Karpas-422 (cell line): ENCODE results near the gene CPN1. TPM values are rescaled to one million over a fixed set of nuclear protein-coding genes. Genes with fewer than 3 reads are reported as not detected.

ENCODE experiments used
- DNase-seq: peaks from one replicate; pipeline ENCODE4 v3.0.0-alpha.2; 2015
- H2AFZ ChIP-seq: fragments of 200-600 bp; sonication (generic); 2 replicates; pipeline ENCODE4 v1.6.1; 2014; ENCODE audit warnings: antibody characterized with exemption, low read length, mixed read lengths
- H3K27ac ChIP-seq: fragments of 200-600 bp; sonication (generic); 2 replicates; pipeline ENCODE4 v1.5.1; 2014; ENCODE audit warnings: mild to moderate bottlenecking, low read length, moderate library complexity
- H3K27me3 ChIP-seq: fragments of 200-600 bp; sonication (generic); 2 replicates; pipeline ENCODE4 v1.6.1; 2014; ENCODE audit warnings: low read length, mixed read lengths
- H3K36me3 ChIP-seq: fragments of 200-600 bp; sonication (generic); 2 replicates; pipeline ENCODE4 v1.6.1; 2014; ENCODE audit warnings: low read length, mixed read lengths; ENCODE audit not compliant: insufficient read depth
- H3K4me1 ChIP-seq: fragments of 200-600 bp; sonication (generic); 2 replicates; pipeline ENCODE4 v1.6.1; 2014; ENCODE audit warnings: mild to moderate bottlenecking, low read length, mixed read lengths
- H3K4me2 ChIP-seq: fragments of 200-600 bp; sonication (generic); 2 replicates; pipeline ENCODE4 v1.6.1; 2014; ENCODE audit warnings: low read length, low read depth, mild to moderate bottlenecking; ENCODE audit not compliant: poor library complexity, severe bottlenecking
- H3K4me3 ChIP-seq: fragments of 200-600 bp; sonication (generic); 2 replicates; pipeline ENCODE4 v1.5.1; 2014; ENCODE audit warnings: mild to moderate bottlenecking, antibody characterized with exemption, low read length, mixed read lengths
- H3K79me2 ChIP-seq: fragments of 200-600 bp; sonication (generic); 2 replicates; pipeline ENCODE4 v1.6.1; 2014; ENCODE audit warnings: mild to moderate bottlenecking, low read length, mixed read lengths
- H3K9ac ChIP-seq: fragments of 200-600 bp; sonication (generic); 2 replicates; pipeline ENCODE4 v1.6.0; 2014; ENCODE audit warnings: low read length
- H3K9me2 ChIP-seq: fragments of 200-600 bp; sonication (generic), shearing (Covaris generic); replicated peaks from 2 replicates; pipeline ENCODE4 v1.6.0; 2014; ENCODE audit warnings: mild to moderate bottlenecking, low read length, moderate library complexity; ENCODE audit not compliant: insufficient read depth
- H3K9me3 ChIP-seq: fragments of 300-700, 200-600 bp; sonication (generic); 2 replicates; pipeline ENCODE4 v1.6.1; 2014; ENCODE audit warnings: low read length, mixed read lengths
- H4K20me1 ChIP-seq: fragments of 200-600 bp; sonication (generic); 2 replicates; pipeline ENCODE4 v1.6.1; 2014; ENCODE audit warnings: mild to moderate bottlenecking, antibody characterized with exemption, low read length, low read depth; ENCODE audit not compliant: insufficient read depth
- total RNA-seq: library from RNA; depleted of rRNA; stranded (reverse); fragments of >200 nt; shearing (Covaris generic); gene quantifications from 2 replicates; pipeline ENCODE4 v1.2.3, GENCODE V29; 2014; ENCODE audit warnings: low replicate concordance; rRNA removed

Gene CPN1
- total RNA-seq, 1 experiment from 2014 or later = not detected

DNA sequence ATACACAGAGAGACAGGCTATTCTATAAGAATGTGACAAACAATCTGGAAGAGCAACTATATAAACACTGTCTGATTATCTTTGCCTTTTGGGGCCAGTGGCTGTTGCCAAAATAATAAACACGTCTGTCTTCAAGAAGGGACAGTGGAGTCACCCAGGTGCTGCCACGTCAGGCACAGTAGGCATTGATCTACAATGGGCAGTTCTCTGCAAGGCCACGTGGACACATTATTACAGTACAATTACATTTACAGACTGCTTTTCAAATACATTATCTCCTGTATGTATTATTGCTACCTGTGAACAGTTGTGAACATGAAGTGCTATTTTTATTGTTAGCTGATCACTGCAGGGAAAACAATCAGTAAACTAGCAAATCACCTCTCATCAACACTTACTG lies 86.0 kb downstream of the CPN1 start:
- Histone ChIP-seq H3K9ac (no peak overlapping the region), H3K79me2 (peaks cover 94% of the 10 kb centered on the region), H2AFZ (no peak overlapping the region), H3K4me1 (peaks cover 48% of the 10 kb centered on the region), H3K9me2 (no peaks in the 10 kb centered on the region), H4K20me1 (no peaks in the 10 kb centered on the region), H3K4me3 (no peak overlapping the region), H3K36me3 (no peaks in the 10 kb centered on the region), H3K9me3 (no peaks in the 10 kb centered on the region), H3K4me2 (peak overlapping the region; percentile 8), H3K27me3 (no peaks in the 10 kb centered on the region), H3K27ac (peak overlapping the region; percentile 64)
- peak; percentile 40 for DNase-seq

DNA sequence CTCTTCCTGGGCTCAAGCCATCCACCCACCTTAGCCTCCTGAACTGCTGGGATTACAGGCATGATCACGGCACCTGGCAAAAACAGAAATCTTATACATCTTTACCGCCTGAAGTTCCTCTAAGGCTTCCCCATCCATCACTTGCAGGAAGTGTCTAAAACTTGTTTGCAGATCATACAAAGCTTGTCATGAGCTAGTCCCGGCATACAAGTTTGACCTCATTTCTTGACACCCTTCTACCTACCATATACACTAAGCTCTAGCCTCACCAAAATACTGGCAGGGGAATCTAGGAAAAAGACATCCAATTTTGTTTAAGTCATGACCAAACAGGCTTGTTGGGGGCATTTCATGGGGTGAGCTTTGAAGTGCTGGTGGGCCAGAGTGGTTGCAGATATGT lies 86.4 kb downstream of the CPN1 start:
- H4K20me1 ChIP-seq = no peaks in the 10 kb centered on the region
- peak overlapping the region; percentile 8 for H3K4me2 ChIP-seq
- H2AFZ ChIP-seq = no peak overlapping the region
- peaks cover 49% of the 10 kb centered on the region for H3K4me1 ChIP-seq
- H3K9me3 ChIP-seq = no peaks in the 10 kb centered on the region
- DNase-seq = peak; percentile 40
- H3K79me2 ChIP-seq = peaks cover 91% of the 10 kb centered on the region
- H3K9ac ChIP-seq = no peak overlapping the region
- H3K27ac ChIP-seq = peak overlapping the region; percentile 64
- H3K4me3 ChIP-seq = no peak overlapping the region
- no peaks in the 10 kb centered on the region for H3K36me3 ChIP-seq
- H3K27me3 ChIP-seq = no peaks in the 10 kb centered on the region
- H3K9me2 ChIP-seq = no peaks in the 10 kb centered on the region

GRCh38 chr10:99994801-99995200 lies 86.9 kb downstream of the CPN1 start:
- DNase-seq = no peak
- H3K4me1 ChIP-seq = peaks cover 53% of the 10 kb centered on the region
- H3K4me3 ChIP-seq = no peak overlapping the region
- no peaks in the 10 kb centered on the region for H3K9me3 ChIP-seq
- H3K27ac ChIP-seq = peak overlapping the region; percentile 64
- no peaks in the 10 kb centered on the region for H4K20me1 ChIP-seq
- no peaks in the 10 kb centered on the region for H3K9me2 ChIP-seq
- H3K36me3 ChIP-seq = no peaks in the 10 kb centered on the region
- no peaks in the 10 kb centered on the region for H3K27me3 ChIP-seq
- H3K79me2 ChIP-seq = peaks cover 91% of the 10 kb centered on the region
- peak overlapping the region; percentile 54 for H3K4me2 ChIP-seq
- no peak overlapping the region for H2AFZ ChIP-seq
- no peak overlapping the region for H3K9ac ChIP-seq

DNA sequence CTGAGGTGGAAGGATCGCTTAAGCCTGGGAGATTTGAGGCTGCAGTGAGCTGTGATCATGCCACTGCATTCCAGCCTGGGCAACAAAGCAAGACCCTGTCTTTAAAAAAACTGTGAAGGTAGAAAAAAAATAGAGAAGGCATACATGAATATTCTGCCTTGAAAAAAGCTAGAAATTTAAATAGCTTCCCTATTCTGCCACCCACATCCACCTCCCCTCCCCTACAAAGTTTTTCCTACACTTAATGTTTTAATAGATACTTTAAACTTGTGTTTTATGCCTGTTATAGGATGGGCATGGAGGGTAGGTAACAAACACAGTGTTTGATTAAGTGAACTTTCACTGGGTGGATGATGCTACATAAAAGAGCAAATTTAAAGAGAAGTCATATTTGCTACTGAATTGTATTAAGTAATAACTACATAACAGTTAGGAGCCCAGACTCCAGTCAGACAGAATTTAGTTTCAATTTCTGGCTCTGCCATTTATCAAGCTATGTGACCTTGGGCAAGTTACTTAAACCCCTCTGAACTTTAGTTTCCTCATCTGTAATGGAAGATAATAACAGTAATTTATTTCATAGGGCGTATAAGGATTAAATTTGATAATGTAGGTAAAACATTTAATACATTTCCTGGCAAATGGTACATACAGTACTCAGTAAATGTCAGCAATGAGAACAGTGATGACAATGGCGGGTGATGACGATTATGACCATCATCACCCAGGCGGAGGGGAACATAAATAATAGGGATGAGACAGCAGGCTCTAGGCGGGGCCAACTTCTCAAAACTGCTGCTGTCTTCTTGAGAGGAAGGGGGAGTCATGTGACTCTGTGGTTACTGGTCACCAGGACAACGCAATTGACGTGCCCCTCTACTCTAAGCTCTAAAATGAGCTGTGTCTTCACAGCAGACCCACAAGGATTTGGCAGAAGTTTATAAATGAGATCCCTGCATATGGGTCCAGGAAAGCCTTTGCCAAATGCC lies 87.7 kb downstream of the CPN1 start:
- peak; percentile 82 for DNase-seq
- Histone ChIP-seq H2AFZ (no peak overlapping the region), H3K36me3 (no peaks in the 10 kb centered on the region), H3K27ac (peak overlapping the region; percentile 64), H3K9me2 (no peaks in the 10 kb centered on the region), H3K4me1 (peaks cover 62% of the 10 kb centered on the region), H3K79me2 (peaks cover 91% of the 10 kb centered on the region), H3K4me3 (no peak overlapping the region), H3K27me3 (no peaks in the 10 kb centered on the region), H4K20me1 (no peaks in the 10 kb centered on the region), H3K9me3 (no peaks in the 10 kb centered on the region), H3K9ac (peak overlapping the region; percentile 28; the same call in 1 of the 2 replicates), H3K4me2 (peak overlapping the region; percentile 54)

Other genes starting within 250 kb of the CPN1 start
- 13.8 and 16.2 TPM in 2 replicates for gene DNMBP, start 71.9 kb downstream of the CPN1 start, total RNA-seq
- gene ERLIN1, start 104.2 kb upstream of the CPN1 start, total RNA-seq = 8.3 and 9.0 TPM in 2 replicates
- gene CHUK, start 147.7 kb upstream of the CPN1 start, total RNA-seq = 27.8 and 37.3 TPM in 2 replicates
- gene CWF19L1, start 185.8 kb upstream of the CPN1 start, total RNA-seq = 40.8 and 47.2 TPM in 2 replicates
- 65.1 and 121 TPM in 2 replicates for gene BLOC1S2, start 204.8 kb upstream of the CPN1 start, total RNA-seq
- gene PKD2L1, start 248.4 kb upstream of the CPN1 start, total RNA-seq = 0.07 and 0.25 TPM in 2 replicates